Stimulated activated CD4-positive, alpha-beta T cell treated with anti-CD3 and anti-CD28 coated beads, Interleukin-4, amount 100 ng/mL, for 48 hours (primary cell): ENCODE data around the gene CAB39L.
"Not testable (repeated sequence)": the region's sequence is repeated elsewhere in the genome, so short reads cannot be mapped to it uniquely, and the experiment has no call there.

Experiments
- DNase-seq, 2 donors: peaks; one replicate each; pipeline ENCODE4 v3.0.0-alpha.2; 2020; ENCODE audit warnings: low read depth in 2 of 2

The CAB39L gene

GRCh38 chr13:49310251-49310650, 133.6 kb downstream of the CAB39L start:
- DNase-seq: no peak

- no peak for DNase-seq
Observed at GRCh38 chr13:49308921-49309408, 134.9 kb downstream of the CAB39L start.

GRCh38 chr13:49308097-49308875, 135.6 kb downstream of the CAB39L start:
- no peak for DNase-seq

- no peak for DNase-seq
Observed at GRCh38 chr13:49307365-49307764, 136.5 kb downstream of the CAB39L start.

GRCh38 chr13:49305792-49306425, 138.0 kb downstream of the CAB39L start:
- DNase-seq: no peak

- DNase-seq: no peak
Observed at GRCh38 chr13:49304763-49305700, 138.8 kb downstream of the CAB39L start.

GRCh38 chr13:49304356-49304755, 139.5 kb downstream of the CAB39L start:
- DNase-seq: no peak

GRCh38 chr13:49303533-49304252, 140.2 kb downstream of the CAB39L start:
- DNase-seq: no peak

GRCh38 chr13:49302817-49303216, 141.0 kb downstream of the CAB39L start:
- DNase-seq: no peak

- no peak for DNase-seq
Observed at GRCh38 chr13:49302222-49302621, 141.6 kb downstream of the CAB39L start.

- peak; percentile 18 to 55 for DNase-seq
Observed at GRCh38 chr13:49300739-49301589, 142.9 kb downstream of the CAB39L start.

- no peak for DNase-seq
Observed at GRCh38 chr13:49300276-49300675, 143.6 kb downstream of the CAB39L start.

- no peak for DNase-seq
Observed at GRCh38 chr13:49298903-49299605, 144.8 kb downstream of the CAB39L start.

GRCh38 chr13:49298416-49298815, 145.4 kb downstream of the CAB39L start:
- no peak for DNase-seq

GRCh38 chr13:49297338-49297737, 146.5 kb downstream of the CAB39L start:
- DNase-seq: no peak

GRCh38 chr13:49296659-49297058, 147.2 kb downstream of the CAB39L start:
- DNase-seq: no peak

GRCh38 chr13:49295244-49295643, 148.6 kb downstream of the CAB39L start:
- no peak for DNase-seq

- not testable (repeated sequence) for DNase-seq
Observed at GRCh38 chr13:49294723-49295122, 149.1 kb downstream of the CAB39L start.

GRCh38 chr13:49292742-49293486, 150.9 kb downstream of the CAB39L start:
- DNase-seq: no peak
